PC-3 (cell line): ENCODE measurements around the gene PPP1R3F.

Experiments
- CTCF ChIP-seq: fragments of 300-600 bp; sonication (generic); conservative IDR thresholded peaks from 2 replicates; pipeline ENCODE4 v1.5.1; 2017; ENCODE audit warnings: antibody characterized with exemption, low read depth, mild to moderate bottlenecking, low read length
- EZH2 ChIP-seq: fragments of 300-600 bp; sonication (generic); IDR thresholded peaks from one replicate; pipeline ENCODE4 v1.6.1; 2017; ENCODE audit warnings: antibody characterized with exemption, mild to moderate bottlenecking, low read length; ENCODE audit not compliant: unreplicated experiment

- TF ChIP-seq CTCF (no peak), EZH2 (no peak)
Measured at GRCh38 chrX:49254639-49255038, 15.0 kb upstream of the PPP1R3F start.
